ENCODE data around the gene MAOA. TPM values are rescaled to one million over a fixed set of nuclear protein-coding genes. Genes with fewer than 3 reads are reported as not detected.
"Not testable (repeated sequence)": the region's sequence is repeated elsewhere in the genome, so short reads cannot be mapped to it uniquely, and the experiment has no call there.

MAOA gene
- total and polyA plus RNA-seq, 12 donors, result 15.5 to 93.0 (median 53.4) TPM

GRCh38 chrX:43720961-43721360 is 64.9 kb downstream of the MAOA start:
- 58 to 100% (median 80%) methylated on average over 1 of the region's 1 CpG for WGBS, 4 donors
- Histone ChIP-seq H3K4me1 (replicated peaks in 1 of 2) (no peaks in the 10 kb centered on the region), H3K27ac (no peak overlapping the region), H3K4me3 (no peak overlapping the region), H3K9me3 (replicated peaks in 1 of 3) (no peaks in the 10 kb centered on the region), H3K27me3 (no peaks in the 10 kb centered on the region), H3K36me3 (replicated peaks in 1 of 2) (no peaks in the 10 kb centered on the region)
- no peak for TF ChIP-seq POLR2A (IDR thresholded peaks at IDR 0.05)
- intact Hi-C loops (cut with DNase I), result no loop called here
- DNase-seq, result no peak

GRCh38 chrX:43725227-43725626 is 69.1 kb downstream of the MAOA start:
- DNase-seq; H3K4me1 ChIP-seq (replicated peaks in 1 of 2); H3K4me3 ChIP-seq; H3K27me3 ChIP-seq; H3K9me3 ChIP-seq (replicated peaks in 1 of 3); H3K36me3 ChIP-seq (replicated peaks in 1 of 2); intact Hi-C loops (cut with DNase I); H3K27ac ChIP-seq: not testable (repeated sequence)
- 77 to 88% (median 83%) methylated on average over 5 of the region's 5 CpGs for WGBS, 4 donors

- H3K27me3 ChIP-seq; intact Hi-C loops (cut with DNase I); H3K9me3 ChIP-seq (replicated peaks in 1 of 3); H3K4me1 ChIP-seq (replicated peaks in 1 of 2); H3K27ac ChIP-seq; H3K4me3 ChIP-seq; DNase-seq; H3K36me3 ChIP-seq (replicated peaks in 1 of 2): not testable (repeated sequence)
- WGBS, 4 donors, result 73 to 93% (median 84%) methylated on average over 3 to 6 of the region's 6 CpGs; no CpG with 5 or more reads in 1 of the 4 donors
These were observed 71.2 kb downstream of the MAOA start for GRCh38 chrX:43727254-43727653.

- Histone ChIP-seq H3K9me3 (replicated peaks in 1 of 3) (no peaks in the 10 kb centered on the region), H3K4me3 (no peak overlapping the region), H3K27ac (no peak overlapping the region), H3K27me3 (no peaks in the 10 kb centered on the region), H3K36me3 (replicated peaks in 1 of 2) (peaks cover 0 to 5% of the 10 kb centered on the region in 2 donors), H3K4me1 (replicated peaks in 1 of 2) (no peaks in the 10 kb centered on the region)
- TF ChIP-seq CTCF (IDR thresholded peaks at IDR 0.05) (no peak), POLR2A (IDR thresholded peaks at IDR 0.05) (no peak)
- 64 to 75% (median 72%) methylated on average over 5 of the region's 5 CpGs for WGBS, 4 donors
- intact Hi-C loops (cut with DNase I), result no loop called here
- DNase-seq, result no peak
These were observed 71.9 kb downstream of the MAOA start for GRCh38 chrX:43728002-43728401.

- H3K9me3 ChIP-seq (replicated peaks in 1 of 3), result no peaks in the 10 kb centered on the region
- intact Hi-C loops (cut with DNase I), result no loop called here
- 22 to 86% (median 67%) methylated on average over 1 of the region's 1 CpG for WGBS, 4 donors
These were observed 72.9 kb downstream of the MAOA start for GRCh38 chrX:43728966-43729365.

More at GRCh38 chrX:43728966-43729365, 72.9 kb downstream of the MAOA start:
- H3K36me3 ChIP-seq (replicated peaks in 1 of 2), result peaks cover 0 to 5% of the 10 kb centered on the region in 2 donors
- H3K4me1 ChIP-seq (replicated peaks in 1 of 2), result no peaks in the 10 kb centered on the region
- H3K27ac ChIP-seq, result no peak overlapping the region
- no peaks in the 10 kb centered on the region for H3K27me3 ChIP-seq
- no peak for DNase-seq
- no peak overlapping the region for H3K4me3 ChIP-seq
- TF ChIP-seq CTCF (IDR thresholded peaks at IDR 0.05), result no peak
- TF ChIP-seq POLR2A (IDR thresholded peaks at IDR 0.05), result no peak
